Body of pancreas (tissue), 4 donors: ENCODE measurements around the gene ACYP2. TPM values are rescaled to one million over a fixed set of nuclear protein-coding genes. Genes with fewer than 3 reads are reported as not detected.

Experiments used
- ATAC-seq: fragments of 150-250 bp; one replicate; pipeline ENCODE4 v1.9.1; 2016
- DNase-seq, 4 donors: peaks; one replicate each; pipeline ENCODE4 v3.0.0-alpha.2; 2019
- H3K27ac ChIP-seq, 4 donors: fragments of 200-600 bp; sonication (generic); 1 replicate in 3 of 4; 2 replicates in 1 of 4; pipeline versions ENCODE4 v1.5.1 to v1.6.1; 2016 to 2019; ENCODE audit warnings: mild to moderate bottlenecking in 1 of 4, mixed read lengths in 1 of 4, moderate library complexity in 1 of 4
- H3K27me3 ChIP-seq, 2 donors: fragments of 200-600 bp; sonication (generic); one replicate each; pipeline ENCODE4 v1.6.0; 2016; ENCODE audit warnings: mild to moderate bottlenecking in 1 of 2
- H3K36me3 ChIP-seq, 2 donors: fragments of 200-600 bp; sonication (generic); replicated peaks in 1 of 2; 2 replicates each; pipeline ENCODE4 v1.5.1; 2016; ENCODE audit warnings: low read depth in 2 of 2; ENCODE audit not compliant: insufficient read depth in 1 of 2
- H3K4me1 ChIP-seq: fragments of 200-600 bp; sonication (generic); one replicate; pipeline ENCODE4 v1.6.0; 2016
- H3K4me3 ChIP-seq, 2 donors: fragments of 200-600 bp; sonication (generic); 1 replicate in 1 of 2; 2 replicates in 1 of 2; pipeline ENCODE4 v1.5.1; 2016 to 2019
- H3K9me3 ChIP-seq, 3 donors: fragments of 200-600 bp; sonication (generic); 1 replicate in 2 of 3; 2 replicates in 1 of 3; pipeline ENCODE4 v1.5.1; 2016
- CTCF ChIP-seq, 7 experiments: fragments of 450-650 bp in 4 of 7; fragments of 200-600 bp in 3 of 7; sonication (generic) in 3 of 7; IDR thresholded peaks; one replicate each; pipeline ENCODE4 v1.5.1; 2016 to 2019; ENCODE audit warnings: antibody characterized with exemption in 7 of 7
- POLR2A ChIP-seq, 3 donors: fragments of 450-650 bp; IDR thresholded peaks; one replicate each; pipeline ENCODE4 v1.6.1; 2016; ENCODE audit warnings: antibody characterized with exemption in 3 of 3, mild to moderate bottlenecking in 2 of 3
- WGBS, 2 donors: methylation state at CpG; one replicate each; pipeline ENCODE4 v1.1.5; 2017; 5-methylcytosine and 5-hydroxymethylcytosine counted together
- intact Hi-C: fragments of 100-400 bp; cut with DNase I; formaldehyde crosslinking; loops from one replicate; pipeline ENCODE4 v1.15.1; 2023
- total RNA-seq, 2 donors: library from RNA; depleted of rRNA; stranded (reverse); fragments of >200 nt; gene quantifications; one replicate each; pipeline ENCODE4 v1.1.0, GENCODE V29; 2016

ACYP2 gene
- total RNA-seq, 2 donors from 2014 or later = 2.6 to 11.2 TPM

- TF ChIP-seq CTCF (IDR thresholded peaks at IDR 0.05) (no peak), POLR2A (IDR thresholded peaks at IDR 0.05) (no peak)
- 79 to 80% methylated on average over 2 of the region's 2 CpGs for WGBS, 2 donors
- no peak overlapping the region for H3K4me3 ChIP-seq
- H3K36me3 ChIP-seq = no peaks in the 10 kb centered on the region
- intact Hi-C loops = no loop called here
- DNase-seq (no peak), ATAC-seq (no peak)
- H3K27me3 ChIP-seq = no peaks in the 10 kb centered on the region
- no peaks in the 10 kb centered on the region for H3K9me3 ChIP-seq
- H3K4me1 ChIP-seq = no peaks in the 10 kb centered on the region
- no peak overlapping the region for H3K27ac ChIP-seq
These were observed 193.4 kb downstream of the ACYP2 start for GRCh38 chr2:54308782-54309181.

- WGBS, 2 donors = 80% methylated on average over 3 of the region's 3 CpGs
- ATAC-seq = no peak
These were observed 194.9 kb downstream of the ACYP2 start for GRCh38 chr2:54310311-54310710.

GRCh38 chr2:54310961-54311360 lies 195.5 kb downstream of the ACYP2 start:
- Histone ChIP-seq H3K36me3 (no peaks in the 10 kb centered on the region), H3K4me1 (no peaks in the 10 kb centered on the region), H3K27me3 (no peaks in the 10 kb centered on the region), H3K27ac (no peak overlapping the region), H3K4me3 (no peak overlapping the region), H3K9me3 (no peaks in the 10 kb centered on the region)
- intact Hi-C loops = no loop called here
- no peak for ATAC-seq
- TF ChIP-seq CTCF (IDR thresholded peaks at IDR 0.05) (no peak), POLR2A (IDR thresholded peaks at IDR 0.05) (no peak)
- 48 to 56% methylated on average over 2 of the region's 2 CpGs for WGBS, 2 donors
- no peak for DNase-seq

More at GRCh38 chr2:54310311-54310710, 194.9 kb downstream of the ACYP2 start:
- DNase-seq = no peak
- no peak for TF ChIP-seq POLR2A (IDR thresholded peaks at IDR 0.05)
- TF ChIP-seq CTCF (IDR thresholded peaks at IDR 0.05) = no peak
- intact Hi-C loops = no loop called here
- Histone ChIP-seq H3K36me3 (no peaks in the 10 kb centered on the region), H3K4me1 (no peaks in the 10 kb centered on the region), H3K27ac (no peak overlapping the region), H3K27me3 (no peaks in the 10 kb centered on the region), H3K4me3 (no peak overlapping the region), H3K9me3 (no peaks in the 10 kb centered on the region)

- Histone ChIP-seq H3K27ac (no peak overlapping the region), H3K27me3 (no peaks in the 10 kb centered on the region), H3K36me3 (no peaks in the 10 kb centered on the region), H3K4me3 (no peak overlapping the region), H3K4me1 (no peaks in the 10 kb centered on the region), H3K9me3 (no peaks in the 10 kb centered on the region)
- TF ChIP-seq CTCF (IDR thresholded peaks at IDR 0.05) = no peak
- TF ChIP-seq POLR2A (IDR thresholded peaks at IDR 0.05) = no peak
- ATAC-seq = no peak
- WGBS, 2 donors = 76 to 80% methylated on average over 9 to 10 of the region's 10 CpGs
- no peak for DNase-seq
- intact Hi-C loops = no loop called here
These were observed 197.7 kb downstream of the ACYP2 start for GRCh38 chr2:54313147-54313546.

- no peaks in the 10 kb centered on the region for H3K36me3 ChIP-seq
- 61 to 62% methylated on average over 2 of the region's 2 CpGs for WGBS, 2 donors
- ATAC-seq = no peak
- H3K27ac ChIP-seq = no peak overlapping the region
- no peaks in the 10 kb centered on the region for H3K9me3 ChIP-seq
- no peak for DNase-seq
- TF ChIP-seq CTCF (IDR thresholded peaks at IDR 0.05) = no peak
- intact Hi-C loops = no loop called here
- H3K4me1 ChIP-seq = no peaks in the 10 kb centered on the region
- no peaks in the 10 kb centered on the region for H3K27me3 ChIP-seq
- no peak overlapping the region for H3K4me3 ChIP-seq
These were observed 202.6 kb downstream of the ACYP2 start for GRCh38 chr2:54317973-54318372.
